ENCODE data around the gene CHRNA1. TPM values are rescaled to one million over a fixed set of nuclear protein-coding genes. Genes with fewer than 3 reads are reported as not detected.

CHRNA1 gene
- total RNA-seq, 1 donor: under 0.01 TPM

GRCh38 chr2:174784909-174785308 is 20.6 kb upstream of the CHRNA1 start:
- no peak overlapping the region for H3K4me3 ChIP-seq (ENCODE audit: low read depth, low read length)
- TF ChIP-seq, protein P1, sequence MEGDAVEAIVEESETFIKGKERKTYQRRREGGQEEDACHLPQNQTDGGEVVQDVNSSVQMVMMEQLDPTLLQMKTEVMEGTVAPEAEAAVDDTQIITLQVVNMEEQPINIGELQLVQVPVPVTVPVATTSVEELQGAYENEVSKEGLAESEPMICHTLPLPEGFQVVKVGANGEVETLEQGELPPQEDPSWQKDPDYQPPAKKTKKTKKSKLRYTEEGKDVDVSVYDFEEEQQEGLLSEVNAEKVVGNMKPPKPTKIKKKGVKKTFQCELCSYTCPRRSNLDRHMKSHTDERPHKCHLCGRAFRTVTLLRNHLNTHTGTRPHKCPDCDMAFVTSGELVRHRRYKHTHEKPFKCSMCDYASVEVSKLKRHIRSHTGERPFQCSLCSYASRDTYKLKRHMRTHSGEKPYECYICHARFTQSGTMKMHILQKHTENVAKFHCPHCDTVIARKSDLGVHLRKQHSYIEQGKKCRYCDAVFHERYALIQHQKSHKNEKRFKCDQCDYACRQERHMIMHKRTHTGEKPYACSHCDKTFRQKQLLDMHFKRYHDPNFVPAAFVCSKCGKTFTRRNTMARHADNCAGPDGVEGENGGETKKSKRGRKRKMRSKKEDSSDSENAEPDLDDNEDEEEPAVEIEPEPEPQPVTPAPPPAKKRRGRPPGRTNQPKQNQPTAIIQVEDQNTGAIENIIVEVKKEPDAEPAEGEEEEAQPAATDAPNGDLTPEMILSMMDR (IDR thresholded peaks at IDR 0.05; ENCODE audit: insufficient read depth, low read depth, low read length): no peak
- DNase-seq (ENCODE audit: low read depth): no peak

DNA sequence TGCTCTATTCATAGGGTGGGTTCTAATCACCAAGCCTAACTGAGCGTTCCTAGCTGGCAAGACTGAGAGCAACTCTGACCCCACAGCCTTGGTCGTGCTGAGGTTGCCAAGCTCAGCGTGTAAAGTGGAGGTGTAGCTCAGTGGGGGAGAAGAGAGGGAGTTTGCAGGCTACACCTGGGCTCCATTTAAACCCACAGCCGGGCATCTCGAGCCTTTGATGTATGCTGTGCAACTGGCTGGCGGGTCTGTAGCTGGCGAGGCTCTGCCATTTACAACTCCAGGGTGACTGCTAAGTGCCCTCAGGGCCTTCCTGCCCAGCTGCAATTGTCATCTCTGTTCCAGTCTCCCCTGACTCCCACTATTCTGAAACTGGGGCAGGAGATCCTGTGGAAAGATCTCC is 20.0 kb upstream of the CHRNA1 start:
- DNase-seq (ENCODE audit: low read depth): no peak
- no peak overlapping the region for H3K4me3 ChIP-seq (ENCODE audit: low read depth, low read length)
- TF ChIP-seq, protein P1 (IDR thresholded peaks at IDR 0.05; ENCODE audit: insufficient read depth, low read depth, low read length): no peak

DNA sequence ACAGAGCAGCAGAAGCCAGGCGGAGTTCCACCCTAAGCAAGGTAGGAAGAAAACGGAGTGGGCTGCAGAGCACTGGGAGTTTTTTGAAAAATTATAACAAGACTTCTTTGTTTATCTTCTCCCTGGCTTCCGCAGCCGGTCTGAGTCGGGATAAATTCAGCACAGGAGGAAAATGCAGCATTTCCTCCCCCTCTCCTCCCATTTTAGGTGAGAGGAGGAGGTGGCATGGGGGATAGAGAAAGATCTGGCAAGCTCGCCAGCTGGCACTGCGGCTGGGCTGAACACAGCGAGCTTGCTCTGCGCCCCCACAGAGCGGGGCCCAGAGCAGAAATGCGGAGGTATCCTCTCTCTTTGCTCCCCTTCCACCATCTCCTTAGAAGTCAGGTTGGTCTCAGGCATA is 17.7 kb upstream of the CHRNA1 start:
- H3K4me3 ChIP-seq (ENCODE audit: low read depth, low read length): no peak overlapping the region
- TF ChIP-seq, protein P1 (IDR thresholded peaks at IDR 0.05; ENCODE audit: insufficient read depth, low read depth, low read length): no peak
- DNase-seq (ENCODE audit: low read depth): no peak

GRCh38 chr2:174781298-174781697 is 17.0 kb upstream of the CHRNA1 start:
- no peak overlapping the region for H3K4me3 ChIP-seq (ENCODE audit: low read depth, low read length)
- TF ChIP-seq, protein P1 (IDR thresholded peaks at IDR 0.05; ENCODE audit: insufficient read depth, low read depth, low read length): no peak
- no peak for DNase-seq (ENCODE audit: low read depth)

DNA sequence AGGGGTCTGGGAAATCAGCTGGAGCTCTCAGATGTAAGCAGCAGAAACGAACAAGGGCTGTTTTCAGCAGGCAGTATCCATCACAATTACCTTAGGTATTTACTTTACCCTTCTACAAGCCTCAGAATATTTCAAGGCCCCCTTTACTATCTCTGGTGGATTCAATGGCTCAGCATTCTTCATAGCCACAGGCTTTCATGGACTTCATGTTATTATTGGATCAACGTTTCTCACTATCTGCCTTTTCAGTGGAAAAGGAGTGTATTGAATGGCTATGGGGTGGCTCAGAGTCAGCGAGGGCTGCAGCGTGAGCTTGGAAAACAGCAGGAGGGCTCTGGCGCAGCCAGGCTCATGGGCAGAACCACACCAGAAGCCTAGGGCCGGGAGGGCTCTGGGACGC is 16.6 kb upstream of the CHRNA1 start:
- TF ChIP-seq, protein P1 (IDR thresholded peaks at IDR 0.05; ENCODE audit: insufficient read depth, low read depth, low read length): no peak
- H3K4me3 ChIP-seq (ENCODE audit: low read depth, low read length): no peak overlapping the region
- no peak for DNase-seq (ENCODE audit: low read depth)

DNA sequence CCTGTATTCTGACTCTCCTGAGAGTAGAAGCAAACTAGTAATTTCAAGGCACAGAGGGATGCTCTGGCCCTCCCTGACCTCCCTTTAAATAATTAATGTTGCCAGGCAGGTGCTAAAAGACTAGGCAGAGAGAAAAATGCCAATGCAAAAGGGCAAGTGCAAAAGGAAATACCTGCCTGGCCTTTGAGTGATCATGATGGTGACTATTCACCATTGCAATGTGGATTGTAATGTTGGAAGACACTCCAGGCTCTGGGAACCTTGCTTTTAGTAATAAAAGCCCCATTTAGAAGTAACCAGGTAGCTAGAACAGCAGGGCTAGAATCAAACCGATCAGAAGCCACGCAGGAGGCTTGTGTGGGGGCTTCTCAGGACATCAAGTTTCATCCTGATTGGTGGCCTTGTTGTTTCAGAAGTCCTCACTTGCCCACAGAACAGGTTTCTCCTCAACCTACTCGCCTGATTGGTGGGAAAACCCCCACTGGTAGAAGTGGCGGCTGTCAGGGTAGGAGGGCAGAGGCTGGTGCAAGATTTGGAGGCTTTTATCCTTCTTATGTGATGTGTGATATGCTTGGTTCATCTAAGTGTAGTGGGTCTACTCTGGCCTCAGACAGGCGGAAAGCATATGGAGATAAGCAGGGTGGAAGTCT is 16.0 kb upstream of the CHRNA1 start:
- no peak overlapping the region for H3K4me3 ChIP-seq (ENCODE audit: low read depth, low read length)
- no peak for DNase-seq (ENCODE audit: low read depth)
- TF ChIP-seq, protein P1 (IDR thresholded peaks at IDR 0.05; ENCODE audit: insufficient read depth, low read depth, low read length): no peak

GRCh38 chr2:174779361-174779928 is 15.2 kb upstream of the CHRNA1 start:
- DNase-seq (ENCODE audit: low read depth): no peak
- TF ChIP-seq, protein P1 (IDR thresholded peaks at IDR 0.05; ENCODE audit: insufficient read depth, low read depth, low read length): no peak
- no peak overlapping the region for H3K4me3 ChIP-seq (ENCODE audit: low read depth, low read length)

Measured in fibroblast of villous mesenchyme (primary cell).